NB4 (cell line): ENCODE results near the gene APH1B.

Experiments used
- POLR2A ChIP-seq: IDR thresholded peaks from 2 replicates; pipeline ENCODE4 v1.6.1; 2011; ENCODE audit warnings: mild to moderate bottlenecking; ENCODE audit not compliant: insufficient read length; ENCODE audit errors: extremely low read depth
- TF ChIP-seq, protein P1 (sequence below): IDR thresholded peaks from one replicate; pipeline ENCODE4 v1.5.1; 2012; ENCODE audit warnings: low read depth, low read length
- TF ChIP-seq, protein P2 (sequence below): IDR thresholded peaks from 2 replicates; pipeline ENCODE4 v1.6.1; 2011; ENCODE audit warnings: low read depth, low read length

DNA sequence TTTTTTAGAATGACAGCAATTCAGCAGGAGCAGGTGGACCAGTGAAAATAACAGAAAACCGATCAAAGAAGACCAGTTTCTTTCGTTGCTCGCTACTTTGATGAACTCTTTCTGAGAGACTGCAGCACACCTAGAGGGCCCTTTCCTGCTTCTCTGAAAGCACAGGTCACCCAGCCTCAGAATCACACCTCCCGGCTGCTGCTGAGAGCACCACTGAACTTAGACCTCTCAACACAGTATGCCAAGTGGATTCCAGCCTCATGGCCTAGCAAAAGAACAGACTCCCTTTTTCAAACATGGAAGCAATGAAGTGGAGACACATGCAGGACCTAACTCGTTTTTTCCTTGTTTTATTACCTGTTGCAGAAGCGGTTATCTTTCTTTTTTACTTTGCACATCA, 13.9 kb upstream of the APH1B start:
- TF ChIP-seq, protein P1, sequence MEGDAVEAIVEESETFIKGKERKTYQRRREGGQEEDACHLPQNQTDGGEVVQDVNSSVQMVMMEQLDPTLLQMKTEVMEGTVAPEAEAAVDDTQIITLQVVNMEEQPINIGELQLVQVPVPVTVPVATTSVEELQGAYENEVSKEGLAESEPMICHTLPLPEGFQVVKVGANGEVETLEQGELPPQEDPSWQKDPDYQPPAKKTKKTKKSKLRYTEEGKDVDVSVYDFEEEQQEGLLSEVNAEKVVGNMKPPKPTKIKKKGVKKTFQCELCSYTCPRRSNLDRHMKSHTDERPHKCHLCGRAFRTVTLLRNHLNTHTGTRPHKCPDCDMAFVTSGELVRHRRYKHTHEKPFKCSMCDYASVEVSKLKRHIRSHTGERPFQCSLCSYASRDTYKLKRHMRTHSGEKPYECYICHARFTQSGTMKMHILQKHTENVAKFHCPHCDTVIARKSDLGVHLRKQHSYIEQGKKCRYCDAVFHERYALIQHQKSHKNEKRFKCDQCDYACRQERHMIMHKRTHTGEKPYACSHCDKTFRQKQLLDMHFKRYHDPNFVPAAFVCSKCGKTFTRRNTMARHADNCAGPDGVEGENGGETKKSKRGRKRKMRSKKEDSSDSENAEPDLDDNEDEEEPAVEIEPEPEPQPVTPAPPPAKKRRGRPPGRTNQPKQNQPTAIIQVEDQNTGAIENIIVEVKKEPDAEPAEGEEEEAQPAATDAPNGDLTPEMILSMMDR = no peak
- TF ChIP-seq POLR2A = no peak
- TF ChIP-seq, protein P2, sequence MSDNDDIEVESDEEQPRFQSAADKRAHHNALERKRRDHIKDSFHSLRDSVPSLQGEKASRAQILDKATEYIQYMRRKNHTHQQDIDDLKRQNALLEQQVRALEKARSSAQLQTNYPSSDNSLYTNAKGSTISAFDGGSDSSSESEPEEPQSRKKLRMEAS = no peak
